ENCODE results near the gene HOXC10.

Gene HOXC10

DNA sequence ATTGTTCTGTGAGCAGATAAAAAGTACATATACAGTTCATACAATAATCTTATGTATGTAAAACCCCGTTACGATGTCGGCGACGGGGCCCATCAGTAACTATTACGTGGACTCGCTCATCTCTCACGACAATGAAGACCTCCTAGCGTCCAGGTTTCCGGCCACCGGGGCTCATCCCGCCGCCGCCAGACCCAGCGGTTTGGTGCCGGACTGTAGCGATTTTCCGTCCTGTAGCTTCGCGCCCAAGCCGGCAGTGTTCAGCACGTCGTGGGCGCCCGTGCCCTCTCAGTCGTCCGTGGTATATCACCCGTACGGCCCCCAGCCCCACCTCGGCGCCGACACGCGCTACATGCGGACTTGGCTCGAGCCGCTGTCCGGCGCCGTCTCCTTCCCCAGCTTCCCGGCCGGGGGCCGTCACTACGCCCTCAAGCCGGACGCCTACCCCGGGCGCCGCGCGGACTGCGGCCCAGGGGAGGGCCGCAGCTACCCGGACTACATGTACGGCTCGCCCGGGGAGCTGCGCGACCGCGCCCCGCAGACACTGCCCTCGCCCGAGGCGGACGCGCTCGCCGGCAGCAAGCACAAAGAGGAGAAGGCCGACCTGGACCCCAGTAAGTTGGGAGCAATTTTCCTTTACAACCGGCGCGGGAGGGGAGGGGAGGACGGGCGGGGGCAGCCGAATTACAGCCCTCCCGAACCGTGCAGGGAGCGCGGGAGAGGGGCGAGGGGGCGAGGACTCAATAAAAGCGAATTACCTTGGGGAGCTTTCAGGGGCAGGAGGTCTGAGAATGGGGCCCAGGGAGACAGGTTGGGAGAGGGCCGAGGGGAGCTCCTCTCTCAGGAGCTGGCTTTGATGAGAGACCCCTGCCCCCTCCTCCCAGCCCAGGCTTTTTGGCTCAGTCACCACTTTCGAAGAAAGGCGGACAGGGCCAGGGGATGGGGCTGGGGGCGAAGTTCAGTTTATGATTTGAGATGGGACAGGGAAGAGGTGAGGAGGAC lies 15.5 kb downstream of the HOXC10 start, which contains the start of gene HOXC9:
TSS of gene HOXC9 (plus strand) at position 46 of the 999 bp plus-strand sequence. CDS start at position 74, 28 bp downstream.
- TF ChIP-seq, protein P1, sequence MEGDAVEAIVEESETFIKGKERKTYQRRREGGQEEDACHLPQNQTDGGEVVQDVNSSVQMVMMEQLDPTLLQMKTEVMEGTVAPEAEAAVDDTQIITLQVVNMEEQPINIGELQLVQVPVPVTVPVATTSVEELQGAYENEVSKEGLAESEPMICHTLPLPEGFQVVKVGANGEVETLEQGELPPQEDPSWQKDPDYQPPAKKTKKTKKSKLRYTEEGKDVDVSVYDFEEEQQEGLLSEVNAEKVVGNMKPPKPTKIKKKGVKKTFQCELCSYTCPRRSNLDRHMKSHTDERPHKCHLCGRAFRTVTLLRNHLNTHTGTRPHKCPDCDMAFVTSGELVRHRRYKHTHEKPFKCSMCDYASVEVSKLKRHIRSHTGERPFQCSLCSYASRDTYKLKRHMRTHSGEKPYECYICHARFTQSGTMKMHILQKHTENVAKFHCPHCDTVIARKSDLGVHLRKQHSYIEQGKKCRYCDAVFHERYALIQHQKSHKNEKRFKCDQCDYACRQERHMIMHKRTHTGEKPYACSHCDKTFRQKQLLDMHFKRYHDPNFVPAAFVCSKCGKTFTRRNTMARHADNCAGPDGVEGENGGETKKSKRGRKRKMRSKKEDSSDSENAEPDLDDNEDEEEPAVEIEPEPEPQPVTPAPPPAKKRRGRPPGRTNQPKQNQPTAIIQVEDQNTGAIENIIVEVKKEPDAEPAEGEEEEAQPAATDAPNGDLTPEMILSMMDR (IDR thresholded peaks at IDR 0.05; ENCODE audit: insufficient read depth, low read length, missing control alignments): no peak
- ChIA-PET CTCF (interaction anchor here (1.0 to 21.3 kb wide), 11 partner anchors 8 to 254 kb away, joined by 3 to 756 read pairs (median 35); partner anchors contain the start of genes HOXC10, HOXC5, HOXC6 and HOXC8), POLR2A (interaction anchor here (0.5 to 3.1 kb wide), 12 partner anchors 8 to 231 kb away, joined by 3 to 22 read pairs (median 4); partner anchors contain the start of genes HOXC10, HOXC6 and HOXC8)
- no peak for DNase-seq (ENCODE audit: low read depth, low spot score)
- peak within 1 kb of the TSS; percentile 96 for H3K4me3 ChIP-seq (ENCODE audit: low read depth, low read length)

DNA sequence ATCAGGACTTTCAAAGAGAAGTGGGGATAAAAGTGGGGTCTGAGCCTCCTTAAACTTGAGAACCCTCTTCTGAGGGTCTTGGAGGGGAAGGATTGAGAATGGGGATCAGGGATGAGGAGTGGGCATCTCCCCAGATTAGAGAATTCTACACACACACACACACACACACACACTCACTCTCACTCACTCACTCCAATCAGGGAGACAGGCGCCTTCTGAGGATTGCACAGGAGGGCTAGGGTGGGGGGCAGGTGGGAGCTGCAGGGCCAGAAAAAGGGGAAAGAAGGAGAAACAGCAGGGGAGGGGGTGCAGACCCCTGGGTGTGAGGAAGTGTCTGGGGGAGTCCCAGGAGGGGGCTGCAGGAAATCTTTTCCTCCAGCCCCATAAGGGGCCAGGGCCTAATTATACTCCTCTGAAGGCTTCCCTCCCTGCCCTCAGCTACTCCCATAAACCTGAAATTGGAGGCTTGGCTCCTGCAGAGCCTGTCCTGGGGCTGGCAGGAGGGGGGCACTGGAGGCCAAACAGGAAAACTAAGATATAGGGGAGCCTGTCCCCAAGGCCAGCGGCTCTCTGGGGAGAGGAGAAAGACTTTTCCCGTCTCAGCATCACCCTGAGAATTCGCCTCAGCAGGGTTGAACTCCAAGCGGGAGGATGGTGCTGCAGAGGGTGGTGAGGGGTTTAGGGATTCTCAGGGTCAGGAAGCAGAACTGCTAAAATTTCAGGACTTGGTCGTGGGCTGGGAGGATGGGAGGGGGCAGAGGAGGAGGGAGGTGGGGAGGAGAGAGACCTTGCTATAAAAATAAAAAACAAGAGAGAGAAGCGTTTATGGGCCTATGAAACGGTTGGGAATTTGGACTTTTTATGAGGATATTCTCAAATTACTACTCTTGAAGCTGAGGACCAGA lies 16.6 kb downstream of the HOXC10 start:
- TF ChIP-seq, protein P1 (IDR thresholded peaks at IDR 0.05; ENCODE audit: insufficient read depth, low read length, missing control alignments): no peak
- CTCF ChIA-PET: interaction anchor here (1.5 to 21.3 kb wide), 9 partner anchors 10 to 213 kb away, joined by 3 to 756 read pairs (median 152); partner anchors contain the start of genes HOXC10, HOXC5, HOXC6 and SMUG1
- peak overlapping the region; percentile 96 for H3K4me3 ChIP-seq (ENCODE audit: low read depth, low read length)
- no peak for DNase-seq (ENCODE audit: low read depth, low spot score)
- POLR2A ChIA-PET: interaction anchor here (0.6 to 3.1 kb wide), 6 partner anchors 10 to 232 kb away, joined by 3 to 22 read pairs (median 4); partner anchors contain the start of gene HOXC10

DNA sequence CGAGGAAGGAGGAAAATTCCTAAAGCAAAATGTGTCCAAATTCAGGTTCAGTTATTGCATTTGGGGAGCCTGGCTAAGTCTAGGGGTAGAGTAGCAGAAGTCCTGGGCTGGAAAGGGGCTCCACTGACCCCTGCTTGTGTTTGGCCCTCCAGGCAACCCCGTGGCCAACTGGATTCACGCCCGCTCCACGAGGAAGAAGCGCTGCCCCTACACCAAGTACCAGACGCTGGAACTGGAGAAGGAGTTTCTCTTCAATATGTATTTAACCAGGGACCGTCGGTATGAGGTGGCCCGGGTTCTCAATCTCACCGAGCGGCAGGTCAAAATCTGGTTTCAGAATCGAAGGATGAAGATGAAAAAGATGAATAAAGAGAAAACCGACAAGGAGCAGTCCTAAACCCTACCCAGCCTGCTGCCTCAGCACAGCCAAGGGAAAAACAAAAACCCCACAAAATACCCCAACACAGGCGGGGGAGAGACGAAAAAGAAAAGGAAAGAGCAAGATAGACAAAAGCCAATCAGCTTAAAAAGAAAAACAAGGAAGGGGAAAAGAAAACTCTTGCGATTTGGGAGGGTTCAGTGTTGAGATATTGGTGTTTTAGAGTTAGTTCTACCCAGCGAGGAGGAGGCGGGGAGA lies 17.4 kb downstream of the HOXC10 start:
- ChIA-PET POLR2A (interaction anchor here (0.6 to 3.1 kb wide), 3 partner anchors 10 to 195 kb away, joined by 3 to 22 read pairs (median 4); no protein-coding TSS in a partner anchor), CTCF (interaction anchor here (1.0 to 21.3 kb wide), 9 partner anchors 10 to 234 kb away, joined by 3 to 756 read pairs (median 152); partner anchors contain the start of genes HOXC10, HOXC5, HOXC6 and SMUG1)
- DNase-seq (ENCODE audit: low read depth, low spot score): no peak
- TF ChIP-seq, protein P1 (IDR thresholded peaks at IDR 0.05; ENCODE audit: insufficient read depth, low read length, missing control alignments): no peak
- H3K4me3 ChIP-seq (ENCODE audit: low read depth, low read length): peak overlapping the region; percentile 96

DNA sequence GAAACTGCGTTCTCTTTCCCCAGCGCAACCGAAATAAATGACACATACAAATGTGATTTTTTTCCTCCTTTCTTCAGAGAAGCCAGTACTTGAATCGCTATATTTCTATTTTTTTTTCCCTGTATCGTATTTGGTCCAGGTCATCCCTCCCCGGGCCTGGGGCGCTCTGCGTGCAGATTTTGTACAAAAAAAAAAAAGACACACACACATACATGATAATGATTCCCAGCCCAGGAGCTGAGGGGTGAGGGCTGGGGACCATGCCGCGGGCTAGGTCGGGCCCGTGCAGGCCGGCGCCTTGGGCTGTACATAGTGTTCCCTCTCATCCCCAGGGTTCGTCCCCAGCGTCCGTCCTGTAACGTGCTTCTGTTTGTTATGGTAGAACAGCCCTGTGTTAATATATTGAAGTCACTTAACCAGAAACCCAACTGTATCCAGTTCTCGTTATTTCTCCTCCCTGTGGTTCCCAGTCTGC lies 18.0 kb downstream of the HOXC10 start:
- TF ChIP-seq, protein P1 (IDR thresholded peaks at IDR 0.05; ENCODE audit: insufficient read depth, low read length, missing control alignments): no peak
- peak overlapping the region; percentile 96 for H3K4me3 ChIP-seq (ENCODE audit: low read depth, low read length)
- no peak for DNase-seq (ENCODE audit: low read depth, low spot score)
- ChIA-PET CTCF (interaction anchor here (1.0 to 21.3 kb wide), 9 partner anchors 9 to 234 kb away, joined by 3 to 756 read pairs (median 152); partner anchors contain the start of genes HOXC10, HOXC5, HOXC6 and SMUG1), POLR2A (interaction anchor here (1.0 to 3.1 kb wide), 3 partner anchors 11 to 213 kb away, joined by 3 to 22 read pairs (median 4); no protein-coding TSS in a partner anchor)

DNA sequence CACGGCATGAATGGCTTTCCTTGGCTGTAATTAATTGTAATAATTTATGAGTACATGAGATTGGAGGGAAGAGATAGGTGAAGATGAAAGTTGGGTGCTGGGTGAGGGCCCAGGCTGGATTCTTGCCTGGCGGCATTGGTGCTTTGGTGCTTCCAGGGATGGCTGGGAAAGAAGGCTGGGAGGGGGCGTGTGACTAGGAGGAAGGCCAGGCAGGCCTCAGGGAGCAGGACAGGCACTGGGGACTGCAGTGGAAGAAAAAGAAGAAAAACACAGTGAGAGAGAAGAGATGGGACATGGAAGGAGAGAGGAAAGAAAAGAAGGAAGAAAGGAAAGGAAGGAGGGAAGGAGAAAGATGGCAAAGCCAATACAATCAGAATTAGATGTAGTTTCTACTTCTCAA lies 18.7 kb downstream of the HOXC10 start:
- TF ChIP-seq, protein P1 (IDR thresholded peaks at IDR 0.05; ENCODE audit: insufficient read depth, low read length, missing control alignments): no peak
- peak overlapping the region; percentile 96 for H3K4me3 ChIP-seq (ENCODE audit: low read depth, low read length)
- POLR2A ChIA-PET: interaction anchor here (1.0 to 1.8 kb wide), 4 partner anchors 8 to 212 kb away, joined by 3 to 7 read pairs (median 4); no protein-coding TSS in a partner anchor
- CTCF ChIA-PET: interaction anchor here (0.8 to 21.3 kb wide), 15 partner anchors 8 to 257 kb away, joined by 3 to 756 read pairs (median 5); partner anchors contain the start of genes HOXC10, HOXC5, HOXC6 and SMUG1
- DNase-seq (ENCODE audit: low read depth, low spot score): no peak

All from AG04449 (cell line).